HG02759 (cell line): ENCODE data around the gene EGFL7.
A peak's percentile ranks its signal among the peaks of the same experiment; 100 is the strongest.
"Not testable (repeated sequence)": the region's sequence is repeated elsewhere in the genome, so short reads cannot be mapped to it uniquely, and the experiment has no call there.

ENCODE experiments used
- ATAC-seq: cut with Tn5 transposase; IDR thresholded peaks from one replicate; pipeline ENCODE4 v1.9.1; 2021; ENCODE audit warnings: mild to moderate bottlenecking, moderate library complexity; ENCODE audit not compliant: unreplicated experiment

The EGFL7 gene

GRCh38 chr9:136695955-136696354 lies 33.2 kb downstream of the EGFL7 start:
- no peak for ATAC-seq

DNA sequence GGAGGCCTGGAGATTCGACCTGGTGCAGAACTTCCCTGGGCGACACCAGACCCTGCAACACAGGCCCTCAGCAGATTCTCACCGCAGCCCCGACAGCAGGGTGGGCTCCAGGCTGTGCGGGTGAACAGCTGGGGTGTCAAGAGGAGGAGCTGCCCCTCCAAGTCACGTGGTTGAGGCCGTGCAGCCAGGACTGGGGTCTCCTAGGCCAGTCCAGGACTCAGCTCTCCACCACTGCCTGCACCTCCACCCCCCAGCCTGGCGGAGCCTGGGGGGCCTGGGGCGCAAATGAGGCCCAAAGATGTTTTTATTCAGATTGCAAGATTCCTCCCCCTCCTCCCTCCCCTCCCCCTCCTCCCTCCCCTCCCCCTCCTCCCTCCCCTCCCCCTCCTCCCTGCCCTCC lies 33.8 kb downstream of the EGFL7 start:
- no peak for ATAC-seq

- ATAC-seq: no peak
These were observed 34.6 kb downstream of the EGFL7 start for GRCh38 chr9:136697146-136697820.

DNA sequence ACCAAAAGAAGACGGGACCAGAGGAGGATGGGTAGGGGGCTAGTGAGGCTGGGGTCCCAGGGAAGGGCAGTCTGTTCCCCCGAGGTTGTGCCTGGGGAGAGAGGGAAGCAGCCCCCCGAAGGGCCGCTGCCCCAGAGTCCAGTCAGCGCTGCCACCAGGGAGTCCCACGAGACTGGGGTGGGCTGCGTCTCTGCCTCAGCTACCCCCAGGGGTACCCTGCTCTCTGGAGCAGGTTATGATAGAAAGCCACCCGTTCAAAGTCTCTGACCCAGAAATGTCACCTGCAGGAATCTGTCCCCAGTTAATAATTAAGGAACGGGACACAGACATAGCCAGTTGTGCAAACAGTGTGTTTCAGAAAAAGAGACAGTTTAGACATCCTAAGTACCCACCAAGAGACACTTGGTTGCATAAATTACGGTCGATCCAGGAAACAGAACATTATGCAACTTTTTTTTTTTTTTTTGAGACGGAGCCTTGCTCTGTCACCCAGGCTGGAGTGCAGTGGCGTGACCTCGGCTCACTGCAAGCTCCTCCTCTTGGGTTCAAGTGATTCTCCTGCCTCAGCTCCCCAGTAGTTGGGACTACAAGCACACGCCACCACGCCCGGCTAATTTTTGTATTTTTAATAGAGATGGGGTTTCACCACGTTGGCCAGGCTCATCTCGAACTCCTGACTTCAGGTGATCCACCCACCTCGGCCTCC lies 35.3 kb downstream of the EGFL7 start:
- ATAC-seq: no peak

- ATAC-seq: no peak
These were observed 36.0 kb downstream of the EGFL7 start for GRCh38 chr9:136698635-136699246.

DNA sequence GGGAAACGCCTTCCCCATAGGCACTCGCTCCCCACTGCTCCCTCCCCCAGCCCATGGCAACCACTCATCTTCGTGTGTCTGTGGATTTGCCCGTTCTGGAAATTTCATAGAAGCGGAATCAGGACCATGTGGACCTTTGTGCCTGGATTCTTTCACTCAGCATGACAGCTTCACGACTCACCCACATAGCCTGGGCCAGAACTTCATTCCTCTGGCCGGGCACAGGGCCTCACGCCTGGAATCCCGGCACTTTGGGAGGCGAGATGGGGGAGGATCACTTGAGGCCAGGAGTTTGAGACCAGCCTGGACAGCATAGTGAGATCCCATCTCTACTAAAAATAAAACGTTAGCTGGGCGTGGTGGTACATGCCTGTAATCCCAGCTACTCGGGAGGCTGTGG lies 37.6 kb downstream of the EGFL7 start:
- ATAC-seq: no peak

DNA sequence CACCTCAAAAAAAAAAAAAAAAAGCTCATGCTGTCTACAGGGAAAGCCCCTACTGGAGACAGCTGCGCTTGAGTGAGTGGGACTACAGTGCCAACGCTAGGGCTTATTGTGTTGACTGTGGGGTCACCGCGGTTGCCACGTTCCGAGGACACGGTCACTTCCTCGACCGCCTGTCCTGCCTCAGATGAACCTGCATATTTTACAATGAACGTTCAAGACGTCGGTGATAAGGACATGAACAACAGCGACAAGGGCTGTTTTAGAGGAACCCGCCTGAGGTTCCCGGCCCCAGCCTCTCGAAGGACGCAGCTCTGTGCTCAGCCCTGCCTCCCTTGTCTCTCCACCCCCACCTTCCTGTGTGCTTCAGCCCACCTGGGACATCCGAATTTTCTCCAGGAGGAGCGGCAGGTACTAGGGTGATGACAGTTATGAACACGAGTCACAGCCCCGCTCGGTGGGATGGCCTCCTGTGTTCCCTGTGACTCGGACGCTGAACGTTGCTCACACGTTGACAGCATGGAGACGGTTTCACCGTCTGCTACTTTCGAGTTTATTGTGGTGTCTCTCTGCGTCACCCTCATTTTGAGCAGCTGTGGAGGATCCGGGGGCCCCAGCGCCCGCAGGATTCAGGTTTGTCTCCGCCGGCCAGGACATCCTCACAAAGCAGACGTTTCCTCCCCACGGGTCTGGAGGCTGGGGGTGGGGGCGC lies 38.4 kb downstream of the EGFL7 start:
- ATAC-seq: peak; percentile 61

- no peak for ATAC-seq
These were observed 38.9 kb downstream of the EGFL7 start for GRCh38 chr9:136701668-136702053.

DNA sequence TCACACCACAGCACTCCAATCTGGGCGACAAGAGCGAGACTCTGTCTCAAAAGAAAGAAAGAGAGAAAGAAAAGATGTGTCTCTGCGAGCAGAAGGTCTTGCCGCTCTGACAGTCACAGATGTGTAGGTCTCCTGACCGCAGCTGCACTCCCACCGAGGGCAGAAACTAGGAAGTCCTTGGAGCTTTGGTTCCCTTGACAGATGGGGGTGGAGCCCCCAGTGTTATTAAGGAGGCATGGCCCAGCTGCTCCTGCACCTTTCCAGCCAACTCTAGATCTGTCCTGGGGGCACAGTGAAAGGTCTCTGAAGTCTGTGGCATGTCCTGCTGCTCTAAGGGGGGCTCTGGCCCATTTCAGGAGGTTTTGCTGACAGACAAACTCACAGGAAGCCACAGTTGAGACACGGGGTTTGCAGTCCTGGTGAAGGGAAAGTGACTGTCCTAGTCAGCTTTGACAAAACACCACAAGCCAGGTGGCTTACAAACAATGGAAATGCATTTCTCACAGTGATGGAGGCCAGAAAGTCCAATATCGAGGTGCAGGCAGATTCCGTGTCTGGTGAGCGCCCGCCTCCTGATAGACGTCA lies 40.7 kb downstream of the EGFL7 start:
- ATAC-seq: no peak

DNA sequence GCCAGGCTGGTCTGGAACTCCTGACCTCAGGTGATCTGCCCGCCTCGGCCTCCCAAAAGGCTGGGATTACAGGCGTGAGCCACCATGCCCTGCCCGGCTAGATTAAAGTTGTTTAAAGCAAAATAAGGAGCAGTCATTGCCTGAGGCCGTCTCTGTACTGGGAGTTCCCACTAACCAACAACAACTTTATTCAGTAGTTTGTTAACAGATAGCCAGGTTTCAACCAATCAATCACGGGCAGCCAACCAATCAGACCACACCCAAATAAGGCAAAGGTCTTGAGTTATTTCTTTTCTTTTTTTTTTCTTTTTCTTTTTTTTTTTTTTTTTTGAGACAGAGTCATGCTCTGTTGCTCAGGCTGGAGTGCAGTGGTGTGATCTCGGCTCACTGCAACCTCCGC lies 42.0 kb downstream of the EGFL7 start:
- ATAC-seq: not testable (repeated sequence)

DNA sequence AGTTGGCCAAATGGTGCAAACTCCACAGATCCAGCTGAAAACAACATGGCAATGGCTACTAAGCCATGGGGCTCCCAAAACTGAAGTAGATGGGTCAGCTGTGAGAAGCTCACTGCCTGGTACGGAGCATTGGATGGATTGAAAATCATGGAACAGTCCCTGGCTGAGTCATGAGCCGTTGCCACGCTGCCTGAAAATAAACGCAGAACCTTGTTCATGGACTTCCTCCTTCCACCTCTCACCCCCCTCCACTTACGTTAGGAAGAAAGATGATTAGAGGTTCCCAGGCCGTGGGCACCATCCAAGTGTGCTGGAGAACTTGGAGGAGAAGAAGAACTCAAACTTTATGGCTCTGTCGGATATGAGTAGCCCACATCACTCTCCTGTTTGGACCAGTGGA lies 42.8 kb downstream of the EGFL7 start:
- ATAC-seq: no peak

DNA sequence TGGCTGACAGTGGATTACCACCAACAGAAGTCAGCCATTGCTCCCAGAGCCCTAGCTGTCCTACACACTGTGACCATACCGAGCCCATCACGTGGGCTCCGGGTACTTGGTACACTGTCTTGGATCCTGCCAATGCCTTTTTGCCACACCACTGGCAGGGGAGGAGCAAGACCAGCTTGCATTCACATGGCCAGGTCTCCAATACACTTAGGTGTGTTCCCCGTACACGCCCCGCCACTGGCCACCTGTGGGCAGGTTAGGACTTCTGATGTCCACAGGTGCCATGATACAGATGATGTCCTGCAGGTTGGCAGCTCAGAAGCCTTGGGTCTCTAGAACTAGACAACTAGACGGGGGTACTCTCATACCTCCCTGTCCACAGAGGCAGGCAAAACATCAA lies 44.3 kb downstream of the EGFL7 start:
- ATAC-seq: no peak

- ATAC-seq: no peak
These were observed 45.3 kb downstream of the EGFL7 start for GRCh38 chr9:136707849-136708517.

DNA sequence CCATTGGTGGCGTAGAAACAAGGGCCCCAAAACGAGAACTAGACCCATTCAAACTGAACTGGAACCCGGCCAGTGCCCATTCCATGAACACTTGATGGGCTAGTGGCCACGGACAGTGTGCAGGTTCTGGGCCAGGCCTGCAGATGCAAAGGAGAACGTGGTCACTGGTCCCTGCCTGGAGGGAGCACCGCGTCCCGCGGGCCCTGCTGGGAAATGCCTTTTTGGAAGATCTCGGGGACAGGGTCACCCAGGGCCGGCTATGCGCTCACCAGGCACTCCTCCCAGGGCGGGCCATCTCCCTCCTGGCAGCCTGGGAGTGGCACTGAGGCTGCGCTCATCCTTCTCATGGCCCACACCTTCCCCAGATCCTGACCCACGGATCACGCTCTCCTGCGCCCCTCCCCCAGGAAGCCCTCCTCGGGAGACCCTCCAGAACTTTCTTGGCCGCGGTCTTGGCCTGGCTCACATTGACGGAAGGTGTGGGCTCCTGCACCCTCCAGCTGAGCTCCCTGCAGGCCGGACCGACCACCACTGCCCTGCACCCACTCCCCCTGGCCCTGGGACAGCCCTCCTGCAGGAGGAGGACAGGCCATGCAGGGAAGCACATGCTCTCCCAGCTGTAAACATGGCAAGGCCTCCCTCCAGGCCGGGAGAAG lies 46.9 kb downstream of the EGFL7 start:
- no peak for ATAC-seq

- no peak for ATAC-seq
These were observed 47.8 kb downstream of the EGFL7 start for GRCh38 chr9:136710543-136710942.

GRCh38 chr9:136711219-136711648 lies 48.5 kb downstream of the EGFL7 start:
- ATAC-seq: not testable (repeated sequence)

GRCh38 chr9:136711751-136712689 lies 49.3 kb downstream of the EGFL7 start, which contains the start of gene DIPK1B:
TSS of gene DIPK1B (plus strand) at chr9:136712572. CDS start at chr9:136712666, 94 bp downstream.
- no peak for ATAC-seq

DNA sequence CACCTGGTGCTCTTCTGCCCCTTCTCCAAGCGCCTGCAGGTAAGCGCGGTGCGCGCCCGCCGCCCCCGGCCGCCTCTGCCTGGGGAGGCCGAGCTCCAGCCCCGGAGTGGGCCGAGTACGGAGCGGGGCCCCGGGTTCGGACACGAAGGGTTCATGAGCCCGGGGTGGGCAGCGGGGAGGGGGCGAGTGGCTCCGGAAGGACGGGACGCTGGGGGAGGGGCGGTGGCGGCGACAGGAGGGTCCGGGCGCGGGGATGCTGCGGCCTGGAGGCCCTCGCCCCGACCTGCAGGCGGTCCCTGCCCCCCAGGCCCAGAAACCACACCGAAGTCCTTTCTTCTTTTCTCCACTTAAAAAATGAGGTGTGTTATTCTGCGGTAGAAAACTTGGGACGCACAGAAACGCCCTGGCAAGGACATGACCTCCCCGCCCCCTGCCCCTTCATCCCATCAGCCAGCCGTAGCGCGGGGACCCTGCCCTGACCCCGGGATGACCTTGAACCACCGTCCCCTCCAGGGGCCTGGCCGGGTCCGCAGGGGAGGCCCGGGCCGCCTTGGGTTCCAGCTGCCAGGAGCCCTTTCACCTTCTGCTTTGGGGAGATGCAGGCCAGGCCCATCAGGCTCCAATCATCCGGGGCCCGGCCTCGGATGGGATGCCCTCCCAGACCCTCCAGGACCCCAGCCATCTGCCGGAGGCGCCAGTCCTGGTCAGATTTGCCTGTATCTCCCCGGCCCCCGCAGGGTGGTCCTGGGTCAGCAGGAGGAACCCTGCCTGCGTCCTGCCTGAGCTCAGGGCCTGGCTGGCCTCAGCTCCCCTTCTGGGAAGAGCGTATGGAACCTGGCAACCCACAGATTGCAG lies 50.2 kb downstream of the EGFL7 start:
- ATAC-seq: no peak
